Stimulated activated CD4-positive, alpha-beta T cell treated with anti-CD3 and anti-CD28 coated beads, Interleukin-15, amount 100 ng/mL, for 1 hour (primary cell): ENCODE results near the gene MPPE1.
"Not testable (repeated sequence)": the region's sequence is repeated elsewhere in the genome, so short reads cannot be mapped to it uniquely, and the experiment has no call there.

Experiments used
- DNase-seq, 2 donors: peaks; one replicate each; pipeline ENCODE4 v3.0.0-alpha.2; 2020; ENCODE audit warnings: low read depth in 1 of 2, low spot score in 1 of 2

MPPE1 gene, protein sequence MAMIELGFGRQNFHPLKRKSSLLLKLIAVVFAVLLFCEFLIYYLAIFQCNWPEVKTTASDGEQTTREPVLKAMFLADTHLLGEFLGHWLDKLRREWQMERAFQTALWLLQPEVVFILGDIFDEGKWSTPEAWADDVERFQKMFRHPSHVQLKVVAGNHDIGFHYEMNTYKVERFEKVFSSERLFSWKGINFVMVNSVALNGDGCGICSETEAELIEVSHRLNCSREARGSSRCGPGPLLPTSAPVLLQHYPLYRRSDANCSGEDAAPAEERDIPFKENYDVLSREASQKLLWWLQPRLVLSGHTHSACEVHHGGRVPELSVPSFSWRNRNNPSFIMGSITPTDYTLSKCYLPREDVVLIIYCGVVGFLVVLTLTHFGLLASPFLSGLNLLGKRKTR

DNA sequence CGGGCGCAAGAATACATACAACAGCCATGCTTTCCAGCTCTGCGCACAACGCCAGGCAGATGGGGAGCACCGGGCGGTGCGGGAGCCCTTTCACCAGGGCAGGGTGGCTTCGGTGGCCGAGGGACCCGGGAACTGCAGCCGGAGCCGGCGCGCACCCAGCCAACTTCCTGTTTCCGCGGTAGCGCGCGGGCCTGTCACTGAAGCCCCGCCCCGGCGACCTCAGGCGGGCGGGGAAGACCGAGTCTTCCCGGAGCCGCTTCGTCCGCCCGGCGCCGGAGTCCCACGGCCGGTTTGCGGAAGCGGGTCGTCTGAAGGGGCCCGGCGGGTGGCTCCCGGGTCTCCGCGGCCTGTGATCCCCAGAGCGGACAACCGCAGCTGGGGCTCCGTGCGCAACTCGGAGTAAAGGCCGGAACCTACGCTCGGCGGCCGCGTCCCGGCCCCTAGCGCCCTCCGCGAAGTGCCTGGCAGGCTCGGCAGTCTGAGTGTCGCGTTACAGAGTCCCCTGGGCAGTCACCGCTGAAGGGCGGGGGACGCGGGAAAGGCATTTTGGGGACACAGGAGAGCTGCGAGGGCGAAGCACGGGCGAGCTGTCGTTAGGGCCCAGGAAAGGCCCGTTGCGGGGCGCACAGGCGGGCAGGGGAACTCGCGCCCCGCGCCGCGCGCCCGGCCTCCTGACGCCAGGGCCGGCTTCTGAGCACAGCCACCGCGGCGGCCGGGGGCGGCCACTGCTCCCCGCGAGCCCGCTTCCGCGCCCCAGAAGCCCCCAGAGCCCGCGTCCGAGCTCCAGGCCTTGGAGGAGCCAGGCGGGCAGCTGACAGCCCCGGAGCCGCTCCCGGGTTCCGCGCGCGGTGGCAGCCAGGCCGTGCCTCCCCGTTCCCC, at the start of gene MPPE1:
Gene MPPE1 (minus strand): TSS at position 136 of the 879 bp plus-strand sequence. CDS start 11,053 bp downstream, outside the sequence.
- peak; percentile 69 to 81 for DNase-seq

DNA sequence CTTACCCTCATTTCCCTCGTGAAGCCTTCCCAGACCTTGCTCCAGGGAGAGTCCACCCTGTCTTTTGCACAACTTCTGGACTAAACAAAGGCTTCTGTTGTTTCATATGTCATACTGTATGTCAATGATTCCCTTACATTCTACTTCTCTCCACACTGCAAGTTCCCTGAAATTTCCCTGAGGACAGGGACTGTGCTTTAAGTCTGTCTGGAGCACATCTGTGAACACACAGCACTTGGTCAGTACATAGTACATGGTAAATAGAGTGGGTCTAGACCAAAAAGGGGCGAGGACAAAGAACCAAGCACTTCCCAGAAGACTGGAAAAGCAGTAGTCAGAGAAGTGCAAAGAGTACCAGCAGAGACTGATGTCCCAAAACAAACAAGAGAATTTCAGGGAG, 49.5 kb upstream of the MPPE1 start:
- DNase-seq = no peak

- DNase-seq = no peak
These were observed 48.5 kb upstream of the MPPE1 start for GRCh38 chr18:11956371-11957308.

DNA sequence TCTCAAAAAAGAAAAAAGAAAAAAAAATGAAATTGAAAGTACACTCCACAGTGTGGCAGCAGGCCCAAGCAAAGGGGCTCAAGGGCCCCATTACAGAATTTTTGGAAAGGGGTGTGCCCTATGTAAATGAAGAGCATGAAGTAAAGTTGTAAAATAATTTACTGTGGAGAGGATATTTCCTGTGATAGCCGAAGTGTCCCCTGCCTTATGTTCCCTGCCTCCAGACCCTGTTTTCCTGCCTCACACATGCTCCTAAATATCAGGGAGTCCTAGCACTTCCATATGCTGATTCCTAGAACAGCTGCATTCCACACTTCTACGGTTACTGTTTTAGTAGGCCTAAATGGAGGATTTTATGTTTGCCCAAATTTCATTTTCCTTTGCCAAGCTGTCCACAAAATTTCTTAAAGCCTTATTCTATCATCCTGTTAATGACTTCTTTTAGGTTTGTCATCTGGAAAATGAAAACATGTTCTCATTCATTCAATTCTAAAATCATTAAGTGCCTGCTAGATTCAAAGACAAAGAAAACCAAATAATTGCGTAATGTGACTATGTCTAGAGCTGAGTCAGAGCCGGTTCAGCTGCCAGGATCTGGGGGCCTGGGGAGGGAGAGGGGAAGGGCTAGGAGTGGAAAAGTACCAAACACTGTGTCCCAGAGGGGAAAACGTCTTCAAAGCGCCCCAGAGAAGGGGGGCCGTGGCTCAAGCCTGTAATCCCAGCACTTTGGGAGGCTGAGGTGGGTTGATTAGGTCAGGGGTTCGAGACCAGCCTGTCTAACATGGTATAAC, 47.3 kb upstream of the MPPE1 start:
- no peak for DNase-seq

GRCh38 chr18:11953113-11953512, 45.0 kb upstream of the MPPE1 start:
- no peak for DNase-seq

- DNase-seq = no peak
These were observed 43.3 kb upstream of the MPPE1 start for GRCh38 chr18:11951390-11951851.

DNA sequence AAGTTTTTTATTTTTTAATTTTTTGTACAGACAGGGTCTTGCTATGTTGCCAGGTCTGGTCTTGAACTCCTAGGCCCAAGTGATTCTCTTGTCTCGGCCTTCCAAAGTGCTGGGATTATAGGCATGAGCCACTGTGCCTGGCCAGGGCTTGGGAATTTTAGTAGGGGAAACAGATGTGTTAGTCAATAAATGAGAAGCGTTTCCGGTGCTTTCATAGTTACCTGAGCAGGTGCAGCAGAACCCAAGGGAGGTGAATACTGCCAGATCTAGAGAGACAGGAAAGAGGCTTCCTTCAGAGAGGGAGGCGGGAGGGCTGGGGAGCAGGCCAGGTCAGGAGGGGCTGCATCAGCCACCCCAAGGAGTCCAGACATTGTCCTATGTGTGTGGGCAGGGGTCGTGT, 42.7 kb upstream of the MPPE1 start:
- no peak for DNase-seq

- DNase-seq = no peak
These were observed 40.9 kb upstream of the MPPE1 start for GRCh38 chr18:11948852-11949523.

DNA sequence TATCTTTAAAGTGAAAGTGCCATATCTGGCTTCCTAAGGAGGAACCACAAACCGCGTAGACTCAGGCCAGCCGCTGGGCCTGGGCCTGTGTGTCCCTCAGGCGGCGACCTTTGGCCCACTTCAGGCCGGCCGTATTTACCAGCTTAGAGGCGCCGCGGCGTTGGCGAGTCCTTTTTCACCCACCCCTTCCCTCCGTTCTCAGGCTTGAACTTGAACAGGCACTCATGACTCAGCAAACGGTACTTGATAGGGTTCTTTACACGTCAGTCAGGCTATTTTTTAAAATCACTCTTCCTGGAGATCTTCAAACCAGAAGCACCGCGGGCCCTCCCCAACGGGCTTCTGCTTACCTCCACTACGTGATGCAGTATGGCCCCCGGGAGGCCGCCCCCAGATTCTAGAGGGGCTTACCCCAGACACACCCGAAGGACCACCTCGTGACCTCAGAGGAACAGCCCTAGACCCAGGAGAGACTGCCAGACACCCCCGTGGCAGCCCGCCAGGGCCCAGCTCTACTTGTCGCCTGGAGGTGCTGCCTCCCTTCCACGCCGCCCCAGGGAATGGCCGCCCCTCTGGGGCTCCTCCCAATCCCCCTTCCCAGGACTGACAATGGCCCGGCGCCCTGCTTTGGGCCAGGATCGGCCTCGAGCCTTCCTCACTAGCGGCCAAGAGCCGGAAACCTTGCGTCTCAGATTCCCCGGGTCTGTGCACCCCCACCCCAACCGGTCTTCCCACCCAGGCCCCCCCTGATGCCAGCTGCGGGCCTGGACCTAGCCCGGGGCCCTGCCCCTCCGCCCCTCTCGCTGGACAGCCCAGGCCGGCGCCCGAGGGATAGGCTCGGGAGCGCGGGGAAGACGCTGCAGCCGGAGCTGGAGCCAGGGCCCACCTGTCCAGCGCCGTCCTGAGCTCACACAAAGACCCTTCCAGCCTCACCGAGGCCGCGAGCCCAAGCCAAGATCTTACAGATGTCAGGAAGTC, 39.4 kb upstream of the MPPE1 start:
- peak; percentile 13 to 46 for DNase-seq

DNA sequence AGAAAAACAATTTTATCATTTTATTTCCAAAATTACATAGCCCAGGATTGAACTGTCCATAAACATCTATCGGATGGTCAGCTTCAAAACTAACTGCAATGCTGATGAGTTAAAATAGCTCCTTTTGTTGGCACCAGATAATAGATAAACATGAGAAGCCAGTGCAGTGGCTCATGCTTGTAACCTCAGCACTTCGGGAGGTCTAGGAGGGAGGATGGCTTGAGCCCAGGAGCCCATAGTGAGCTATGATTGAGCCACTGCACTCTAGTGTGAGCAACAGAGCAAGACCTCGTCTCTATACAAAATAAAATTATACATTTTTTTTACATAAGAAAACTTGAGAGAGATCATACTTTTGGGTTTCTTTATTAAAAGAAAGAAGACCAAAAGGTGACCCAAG, 38.6 kb upstream of the MPPE1 start:
- DNase-seq = no peak

DNA sequence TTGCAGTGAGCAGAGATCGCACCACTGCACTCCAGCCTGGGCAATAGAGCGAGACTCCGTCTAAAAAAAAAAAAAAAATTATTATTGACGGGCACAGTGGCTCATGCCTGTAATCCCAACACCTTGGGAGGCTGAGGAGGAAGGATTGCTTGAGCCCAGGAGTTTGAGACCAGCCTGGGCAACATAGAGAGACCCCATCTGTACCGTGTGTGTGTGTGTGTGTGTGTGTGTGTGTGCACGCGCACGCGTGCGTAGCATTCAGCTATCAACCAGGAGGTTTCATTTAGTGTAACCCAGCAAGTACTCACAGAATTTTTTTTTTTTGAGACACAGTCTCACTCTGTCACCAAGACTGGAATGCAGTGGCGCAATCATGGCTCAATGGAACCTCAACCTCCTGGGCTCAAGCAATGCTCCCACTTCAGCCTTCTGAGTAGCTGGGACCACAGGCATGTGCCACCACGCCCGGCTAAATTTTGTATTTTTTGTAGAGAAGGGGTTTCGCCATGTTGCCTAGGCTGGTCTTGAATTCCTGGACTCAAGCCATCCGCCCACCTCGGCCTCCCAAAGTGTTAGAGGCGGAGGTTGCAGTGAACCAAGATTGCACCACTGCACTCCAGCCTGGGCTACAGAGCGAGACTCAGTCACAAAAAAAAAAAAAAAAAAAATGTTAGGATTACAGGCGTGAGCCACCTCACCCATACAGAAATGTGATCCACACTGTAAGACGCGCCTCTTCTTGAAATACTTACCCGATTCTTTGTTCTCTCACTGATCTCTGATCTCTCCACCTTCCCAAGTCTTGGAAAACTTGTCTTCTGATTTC, 37.9 kb upstream of the MPPE1 start:
- DNase-seq = not testable (repeated sequence)

DNA sequence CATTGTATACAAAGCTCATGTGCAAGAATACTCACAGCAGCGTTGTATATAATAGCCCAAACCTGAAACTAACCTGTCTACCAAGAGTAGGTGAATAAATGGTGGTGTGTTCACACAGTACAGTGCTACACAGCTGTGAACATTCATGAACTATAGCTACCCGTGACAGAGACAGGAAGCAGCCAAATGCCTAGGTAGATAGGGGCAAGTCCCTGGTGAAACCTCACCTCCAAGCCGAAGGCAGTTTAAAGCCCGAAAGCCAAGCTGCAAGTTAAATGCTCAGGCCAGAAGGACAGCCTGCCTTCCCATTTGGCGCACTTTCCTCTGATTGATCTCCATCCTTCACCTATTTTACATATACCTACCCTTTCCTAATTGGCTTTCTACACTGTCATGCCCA, 36.7 kb upstream of the MPPE1 start:
- DNase-seq = no peak

DNA sequence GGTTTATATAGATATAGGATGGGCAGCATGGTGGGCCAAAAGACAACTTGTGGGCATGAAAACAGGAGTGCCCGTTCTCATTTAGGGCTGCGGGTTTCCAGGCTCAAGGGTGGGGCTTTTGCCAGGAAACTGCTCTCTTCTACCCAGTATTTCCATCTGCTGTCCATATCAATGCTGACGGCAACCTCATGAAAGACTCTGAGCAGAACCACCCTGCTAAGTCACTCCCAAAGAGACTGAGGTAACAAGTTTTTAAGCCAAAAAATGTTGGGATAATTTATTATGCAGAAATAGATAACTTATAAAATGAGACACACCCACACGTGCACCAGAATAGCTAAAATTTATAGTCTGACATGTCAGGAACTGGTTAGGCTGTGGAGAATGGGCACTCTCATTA, 36.1 kb upstream of the MPPE1 start:
- DNase-seq = no peak

GRCh38 chr18:11943551-11943950, 35.4 kb upstream of the MPPE1 start:
- DNase-seq = no peak

DNA sequence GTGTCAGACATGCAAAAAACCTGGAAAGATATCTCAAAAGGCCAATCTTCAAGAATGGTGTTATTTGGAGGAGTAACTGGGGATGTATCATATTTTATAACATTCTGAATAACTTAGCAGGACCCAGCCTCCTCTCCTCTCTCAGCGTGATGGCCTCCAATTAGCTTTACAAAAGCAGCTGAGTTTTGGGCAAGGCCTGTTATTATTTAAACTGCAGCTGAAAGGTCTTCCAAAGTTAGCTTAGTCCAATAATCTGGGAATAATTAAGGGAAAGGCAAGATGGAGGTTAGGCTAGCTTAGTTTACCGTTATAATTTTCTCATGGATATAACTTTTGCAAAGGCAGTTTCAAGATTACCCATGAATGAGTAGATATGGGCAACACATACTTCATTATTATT, 32.8 kb upstream of the MPPE1 start:
- no peak for DNase-seq

DNA sequence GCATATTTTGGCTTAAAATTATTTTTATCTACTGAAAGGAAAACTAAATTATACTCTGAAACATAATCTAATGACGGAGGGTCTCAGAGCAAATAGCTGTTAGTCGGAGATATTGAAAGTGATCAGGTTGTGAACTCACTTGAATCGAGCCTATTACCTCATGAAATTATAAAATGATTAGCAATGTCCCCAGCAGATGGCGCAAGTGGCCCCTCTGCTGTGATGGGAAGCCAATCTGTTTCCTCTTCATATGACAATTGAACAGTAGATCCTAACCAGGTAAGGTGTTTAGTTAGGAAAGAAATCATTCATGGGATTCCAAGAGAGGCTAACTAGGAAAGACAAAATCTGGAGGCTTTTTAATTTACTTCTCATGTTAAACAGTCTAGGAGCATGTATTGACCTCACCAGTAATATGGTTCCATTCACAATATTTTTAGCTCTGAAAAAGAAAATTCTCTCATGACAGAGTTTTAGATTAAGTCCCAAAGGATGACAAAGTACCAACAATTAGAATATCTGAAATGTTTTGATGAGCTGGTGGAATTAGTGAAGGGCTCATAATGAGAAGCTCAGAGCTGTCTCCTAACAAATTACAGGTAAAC, 29.9 kb upstream of the MPPE1 start:
- DNase-seq = peak; percentile 50 to 56

- DNase-seq = no peak
These were observed 24.3 kb upstream of the MPPE1 start for GRCh38 chr18:11932393-11932792.
